C4-2B (cell line): ENCODE results near the gene DHRS12.

ENCODE experiments used
- ZFX ChIP-seq: fragments of 450-650 bp; IDR thresholded peaks from 2 replicates; pipeline ENCODE4 v1.6.1; 2017
- TF ChIP-seq, protein P1 (sequence below): fragments of 450-650 bp; conservative IDR thresholded peaks from 2 replicates; pipeline ENCODE4 v1.5.1; 2017; ENCODE audit warnings: mild to moderate bottlenecking

DNA sequence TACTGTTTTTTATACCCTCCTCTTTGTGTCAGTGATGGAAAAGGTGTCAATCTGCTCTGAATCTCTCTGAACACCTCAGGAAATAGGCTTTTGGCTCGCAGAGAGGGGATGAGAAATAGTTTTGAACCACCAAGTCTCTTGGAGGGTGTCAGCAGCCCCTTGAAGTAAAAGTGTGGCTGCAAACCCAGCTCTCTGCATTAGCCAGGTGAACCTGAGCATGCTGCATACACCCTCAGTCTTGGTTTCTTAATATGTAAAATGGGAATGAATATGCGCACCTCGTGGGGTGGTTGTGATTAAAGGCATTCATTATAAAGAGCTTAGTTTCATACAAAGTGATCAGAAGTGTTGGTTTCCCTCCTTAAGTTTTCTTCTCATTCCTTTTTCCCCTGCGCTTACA is 1.4 kb upstream of the DHRS12 start:
- TF ChIP-seq, protein P1, sequence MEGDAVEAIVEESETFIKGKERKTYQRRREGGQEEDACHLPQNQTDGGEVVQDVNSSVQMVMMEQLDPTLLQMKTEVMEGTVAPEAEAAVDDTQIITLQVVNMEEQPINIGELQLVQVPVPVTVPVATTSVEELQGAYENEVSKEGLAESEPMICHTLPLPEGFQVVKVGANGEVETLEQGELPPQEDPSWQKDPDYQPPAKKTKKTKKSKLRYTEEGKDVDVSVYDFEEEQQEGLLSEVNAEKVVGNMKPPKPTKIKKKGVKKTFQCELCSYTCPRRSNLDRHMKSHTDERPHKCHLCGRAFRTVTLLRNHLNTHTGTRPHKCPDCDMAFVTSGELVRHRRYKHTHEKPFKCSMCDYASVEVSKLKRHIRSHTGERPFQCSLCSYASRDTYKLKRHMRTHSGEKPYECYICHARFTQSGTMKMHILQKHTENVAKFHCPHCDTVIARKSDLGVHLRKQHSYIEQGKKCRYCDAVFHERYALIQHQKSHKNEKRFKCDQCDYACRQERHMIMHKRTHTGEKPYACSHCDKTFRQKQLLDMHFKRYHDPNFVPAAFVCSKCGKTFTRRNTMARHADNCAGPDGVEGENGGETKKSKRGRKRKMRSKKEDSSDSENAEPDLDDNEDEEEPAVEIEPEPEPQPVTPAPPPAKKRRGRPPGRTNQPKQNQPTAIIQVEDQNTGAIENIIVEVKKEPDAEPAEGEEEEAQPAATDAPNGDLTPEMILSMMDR = no peak
- TF ChIP-seq ZFX = no peak
